Suprapubic skin (tissue), 4 donors: Measurements from ENCODE around the gene ZIC5. TPM values are rescaled to one million over a fixed set of nuclear protein-coding genes. Genes with fewer than 3 reads are reported as not detected.

ENCODE experiments used
- DNase-seq, 2 donors: peaks; one replicate each; pipeline ENCODE4 v3.0.0-alpha.2; 2019; ENCODE audit warnings: low spot score in 2 of 2
- H3K27ac ChIP-seq: fragments of 200-600 bp; sonication (generic); one replicate; pipeline ENCODE4 v1.5.1; 2019
- H3K27me3 ChIP-seq: fragments of 200-600 bp; sonication (generic); one replicate; pipeline ENCODE4 v1.5.1; 2019
- H3K36me3 ChIP-seq: fragments of 200-600 bp; sonication (generic); one replicate; pipeline ENCODE4 v1.5.1; 2019
- H3K4me1 ChIP-seq: fragments of 200-600 bp; sonication (generic); one replicate; pipeline ENCODE4 v1.5.1; 2019
- H3K4me3 ChIP-seq: fragments of 200-600 bp; sonication (generic); one replicate; pipeline ENCODE4 v1.5.1; 2019; ENCODE audit warnings: mild to moderate bottlenecking
- H3K9me3 ChIP-seq: fragments of 200-600 bp; sonication (generic); one replicate; pipeline ENCODE4 v1.5.1; 2019
- EP300 ChIP-seq: sonication (generic); formaldehyde crosslinking; IDR thresholded peaks from one replicate; pipeline ENCODE4 v1.6.1; 2017; ENCODE audit warnings: antibody characterized with exemption
- POLR2A ChIP-seq, 2 donors: fragments of 450-650 bp; IDR thresholded peaks; one replicate each; pipeline ENCODE4 v1.6.1; 2017; ENCODE audit warnings: antibody characterized with exemption in 2 of 2, mild to moderate bottlenecking in 2 of 2, moderate library complexity in 2 of 2
- POLR2AphosphoS5 ChIP-seq, 3 donors: sonication (generic); formaldehyde crosslinking; IDR thresholded peaks; one replicate each; pipeline ENCODE4 v1.6.1; 2017; ENCODE audit warnings: antibody characterized with exemption in 3 of 3
- WGBS: methylation state at CpG from one replicate; pipeline ENCODE4 v1.1.5; 2018; 5-methylcytosine and 5-hydroxymethylcytosine counted together
- total RNA-seq, 4 donors: library from RNA; depleted of rRNA; stranded (reverse); fragments of >200 nt; gene quantifications; one replicate each; pipeline ENCODE4 v1.1.0, GENCODE V29; 2016
- TF ChIP-seq, protein P1 (sequence below), 2 donors: fragments of 200-600 bp in 1 of 2; fragments of 450-650 bp in 1 of 2; sonication (generic) in 1 of 2; IDR thresholded peaks; one replicate each; pipeline ENCODE4 v1.5.1; 2016 to 2019; ENCODE audit warnings: antibody characterized with exemption in 2 of 2, mild to moderate bottlenecking in 1 of 2, moderate library complexity in 1 of 2

Gene ZIC5
- total RNA-seq, 4 donors from 2014 or later, result not detected

GRCh38 chr13:99967498-99967868 lies 4.1 kb downstream of the ZIC5 start:
- DNase-seq, result no peak
- 80% methylated on average over 9 of the region's 9 CpGs for WGBS
- H3K36me3 ChIP-seq, result no peaks in the 10 kb centered on the region
- peaks cover 37% of the 10 kb centered on the region for H3K4me1 ChIP-seq
- H3K4me3 ChIP-seq, result no peak overlapping the region
- H3K27ac ChIP-seq, result no peak overlapping the region
- H3K27me3 ChIP-seq, result peaks cover 94% of the 10 kb centered on the region
- TF ChIP-seq POLR2A (IDR thresholded peaks at IDR 0.05) (no peak), EP300 (no peak), POLR2AphosphoS5 (IDR thresholded peaks at IDR 0.05) (no peak)
- TF ChIP-seq, protein P1, sequence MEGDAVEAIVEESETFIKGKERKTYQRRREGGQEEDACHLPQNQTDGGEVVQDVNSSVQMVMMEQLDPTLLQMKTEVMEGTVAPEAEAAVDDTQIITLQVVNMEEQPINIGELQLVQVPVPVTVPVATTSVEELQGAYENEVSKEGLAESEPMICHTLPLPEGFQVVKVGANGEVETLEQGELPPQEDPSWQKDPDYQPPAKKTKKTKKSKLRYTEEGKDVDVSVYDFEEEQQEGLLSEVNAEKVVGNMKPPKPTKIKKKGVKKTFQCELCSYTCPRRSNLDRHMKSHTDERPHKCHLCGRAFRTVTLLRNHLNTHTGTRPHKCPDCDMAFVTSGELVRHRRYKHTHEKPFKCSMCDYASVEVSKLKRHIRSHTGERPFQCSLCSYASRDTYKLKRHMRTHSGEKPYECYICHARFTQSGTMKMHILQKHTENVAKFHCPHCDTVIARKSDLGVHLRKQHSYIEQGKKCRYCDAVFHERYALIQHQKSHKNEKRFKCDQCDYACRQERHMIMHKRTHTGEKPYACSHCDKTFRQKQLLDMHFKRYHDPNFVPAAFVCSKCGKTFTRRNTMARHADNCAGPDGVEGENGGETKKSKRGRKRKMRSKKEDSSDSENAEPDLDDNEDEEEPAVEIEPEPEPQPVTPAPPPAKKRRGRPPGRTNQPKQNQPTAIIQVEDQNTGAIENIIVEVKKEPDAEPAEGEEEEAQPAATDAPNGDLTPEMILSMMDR (IDR thresholded peaks at IDR 0.05), result no peak
- no peaks in the 10 kb centered on the region for H3K9me3 ChIP-seq

- TF ChIP-seq EP300 (no peak), POLR2AphosphoS5 (IDR thresholded peaks at IDR 0.05) (no peak)
- H3K4me3 ChIP-seq, result no peak overlapping the region
- H3K36me3 ChIP-seq, result no peaks in the 10 kb centered on the region
- no peaks in the 10 kb centered on the region for H3K9me3 ChIP-seq
- DNase-seq, result no peak
- no peak overlapping the region for H3K27ac ChIP-seq
- peaks cover 94% of the 10 kb centered on the region for H3K27me3 ChIP-seq
- H3K4me1 ChIP-seq, result peaks cover 30% of the 10 kb centered on the region
- 85% methylated on average over 8 of the region's 8 CpGs for WGBS
These were observed 5.3 kb downstream of the ZIC5 start for GRCh38 chr13:99966064-99966805.

GRCh38 chr13:99965329-99966000 lies 6.1 kb downstream of the ZIC5 start:
- 83% methylated on average over 8 of the region's 9 CpGs for WGBS
- Histone ChIP-seq H3K4me1 (peaks cover 23% of the 10 kb centered on the region), H3K27me3 (peaks cover 94% of the 10 kb centered on the region), H3K4me3 (no peak overlapping the region), H3K9me3 (no peaks in the 10 kb centered on the region), H3K27ac (no peak overlapping the region), H3K36me3 (no peaks in the 10 kb centered on the region)
- no peak for DNase-seq
- TF ChIP-seq EP300, result no peak
- no peak for TF ChIP-seq POLR2A (IDR thresholded peaks at IDR 0.05)
- TF ChIP-seq POLR2AphosphoS5 (IDR thresholded peaks at IDR 0.05), result no peak
- TF ChIP-seq, protein P1 (IDR thresholded peaks at IDR 0.05), result no peak

DNA sequence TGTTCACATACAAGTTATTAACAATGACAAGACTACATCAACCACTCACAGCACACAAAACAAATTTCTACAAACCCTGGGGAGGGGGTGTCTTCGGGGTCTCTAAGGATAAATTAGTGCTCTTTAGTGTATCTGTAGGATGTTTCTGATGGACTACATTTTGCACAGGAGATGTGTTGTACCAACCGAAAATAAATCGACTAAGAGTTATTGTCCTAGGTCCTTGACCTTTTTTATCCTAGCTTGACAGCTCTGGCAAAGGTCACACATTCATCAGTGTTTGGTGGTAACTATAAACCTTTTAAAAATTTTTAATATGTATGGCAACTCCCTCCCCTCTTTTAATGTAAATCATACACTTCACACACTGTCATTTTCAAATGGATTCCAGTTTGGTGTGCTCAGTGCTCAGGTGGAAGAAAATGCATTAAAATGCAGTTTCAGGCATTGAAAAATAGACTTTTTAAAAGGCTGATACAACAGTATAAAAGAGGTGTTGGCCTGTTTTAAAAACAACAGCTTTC lies 7.7 kb downstream of the ZIC5 start:
- H3K27me3 ChIP-seq, result peaks cover 95% of the 10 kb centered on the region
- H3K4me3 ChIP-seq, result no peak overlapping the region
- TF ChIP-seq, protein P1 (IDR thresholded peaks at IDR 0.05), result no peak
- TF ChIP-seq POLR2AphosphoS5 (IDR thresholded peaks at IDR 0.05) (no peak), EP300 (no peak), POLR2A (IDR thresholded peaks at IDR 0.05) (no peak)

GRCh38 chr13:99962242-99962641 lies 9.3 kb downstream of the ZIC5 start:
- Histone ChIP-seq H3K27me3 (peaks cover 95% of the 10 kb centered on the region), H3K4me1 (peaks cover 27% of the 10 kb centered on the region)

More for the DNA sequence above, 7.7 kb downstream of the ZIC5 start:
- Histone ChIP-seq H3K4me1 (peaks cover 24% of the 10 kb centered on the region), H3K9me3 (no peaks in the 10 kb centered on the region), H3K36me3 (no peaks in the 10 kb centered on the region), H3K27ac (no peak overlapping the region)
- 57% methylated on average over 3 of the region's 3 CpGs for WGBS
- no peak for DNase-seq

More at GRCh38 chr13:99962242-99962641, 9.3 kb downstream of the ZIC5 start:
- no peak for DNase-seq
- Histone ChIP-seq H3K9me3 (no peaks in the 10 kb centered on the region), H3K4me3 (no peak overlapping the region), H3K27ac (no peak overlapping the region), H3K36me3 (no peaks in the 10 kb centered on the region)
- no peak for TF ChIP-seq POLR2A (IDR thresholded peaks at IDR 0.05)
- TF ChIP-seq POLR2AphosphoS5 (IDR thresholded peaks at IDR 0.05), result no peak
- TF ChIP-seq EP300, result no peak
- TF ChIP-seq, protein P1 (IDR thresholded peaks at IDR 0.05), result no peak
- WGBS, result 84% methylated on average over 1 of the region's 1 CpG
